OCI-LY1 (cell line): Measurements from ENCODE around the gene ARID3A.

Source experiments
- EZH2 ChIP-seq: fragments of 200-600 bp; sonication (generic), shearing (Covaris generic); IDR thresholded peaks from 2 replicates; pipeline ENCODE4 v1.8.0; 2017; ENCODE audit warnings: borderline replicate concordance, mixed run types, mild to moderate bottlenecking, antibody characterized with exemption, low read length, moderate library complexity, mixed read lengths
- TF ChIP-seq, protein P1 (sequence below): fragments of 200-600 bp; sonication (generic), shearing (Covaris generic); IDR thresholded peaks from 2 replicates; pipeline ENCODE4 v1.5.1; 2017; ENCODE audit warnings: mild to moderate bottlenecking, antibody characterized with exemption, low read length, moderate library complexity, mixed read lengths

GRCh38 chr19:954672-955494 is 29.0 kb downstream of the ARID3A start:
- TF ChIP-seq, protein P1, sequence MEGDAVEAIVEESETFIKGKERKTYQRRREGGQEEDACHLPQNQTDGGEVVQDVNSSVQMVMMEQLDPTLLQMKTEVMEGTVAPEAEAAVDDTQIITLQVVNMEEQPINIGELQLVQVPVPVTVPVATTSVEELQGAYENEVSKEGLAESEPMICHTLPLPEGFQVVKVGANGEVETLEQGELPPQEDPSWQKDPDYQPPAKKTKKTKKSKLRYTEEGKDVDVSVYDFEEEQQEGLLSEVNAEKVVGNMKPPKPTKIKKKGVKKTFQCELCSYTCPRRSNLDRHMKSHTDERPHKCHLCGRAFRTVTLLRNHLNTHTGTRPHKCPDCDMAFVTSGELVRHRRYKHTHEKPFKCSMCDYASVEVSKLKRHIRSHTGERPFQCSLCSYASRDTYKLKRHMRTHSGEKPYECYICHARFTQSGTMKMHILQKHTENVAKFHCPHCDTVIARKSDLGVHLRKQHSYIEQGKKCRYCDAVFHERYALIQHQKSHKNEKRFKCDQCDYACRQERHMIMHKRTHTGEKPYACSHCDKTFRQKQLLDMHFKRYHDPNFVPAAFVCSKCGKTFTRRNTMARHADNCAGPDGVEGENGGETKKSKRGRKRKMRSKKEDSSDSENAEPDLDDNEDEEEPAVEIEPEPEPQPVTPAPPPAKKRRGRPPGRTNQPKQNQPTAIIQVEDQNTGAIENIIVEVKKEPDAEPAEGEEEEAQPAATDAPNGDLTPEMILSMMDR: no peak
- TF ChIP-seq EZH2: no peak
